GM23338 (cell line): ENCODE results near the gene DTHD1.

Experiments used
- CREB1 ChIP-seq: fragments of 250-450 bp; sonication (Bioruptor Pico); IDR thresholded peaks from 2 replicates; pipeline ENCODE4 v1.5.0; 2020; ENCODE audit warnings: low read depth, mild to moderate bottlenecking, moderate library complexity
- CTCF ChIP-seq, 2 experiments: fragments of 200-600 bp in 1 of 2; sonication (generic) in 1 of 2; conservative IDR thresholded peaks; 2 replicates each; pipeline versions ENCODE4 v1.5.1 to v1.6.1; 2016 to 2017; ENCODE audit warnings: antibody characterized with exemption in 2 of 2, low read depth in 2 of 2, mild to moderate bottlenecking in 2 of 2, moderate library complexity in 1 of 2
- ETS1 ChIP-seq: IDR thresholded peaks from 2 replicates; pipeline ENCODE4 v1.6.1; 2016; ENCODE audit warnings: antibody characterized with exemption
- EZH2 ChIP-seq: fragments of 200-600 bp; sonication (generic); IDR thresholded peaks from one replicate; pipeline ENCODE4 v1.8.0; 2017; ENCODE audit warnings: antibody characterized with exemption, mild to moderate bottlenecking, low read depth; ENCODE audit not compliant: unreplicated experiment
- EZH2phosphoT487 ChIP-seq: fragments of 200-600 bp; sonication (generic); IDR thresholded peaks from one replicate; pipeline ENCODE4 v1.8.1; 2018; ENCODE audit warnings: antibody characterized with exemption; ENCODE audit not compliant: unreplicated experiment
- JUNB ChIP-seq: IDR thresholded peaks from one replicate; pipeline ENCODE4 v1.6.1; 2016; ENCODE audit warnings: antibody characterized with exemption; ENCODE audit not compliant: unreplicated experiment
- NANOG ChIP-seq: IDR thresholded peaks from 2 replicates; pipeline ENCODE4 v1.6.1; 2016; ENCODE audit warnings: antibody characterized with exemption, borderline replicate concordance
- POLR2AphosphoS5 ChIP-seq: IDR thresholded peaks from 2 replicates; pipeline ENCODE4 v1.6.1; 2016; ENCODE audit warnings: antibody characterized with exemption, low read depth
- REST ChIP-seq: IDR thresholded peaks from one replicate; pipeline ENCODE4 v1.6.1; 2018; ENCODE audit warnings: antibody characterized with exemption; ENCODE audit not compliant: unreplicated experiment
- STAT1 ChIP-seq: IDR thresholded peaks from one replicate; pipeline ENCODE4 v1.6.1; 2016; ENCODE audit warnings: antibody characterized with exemption; ENCODE audit not compliant: unreplicated experiment
- ZNF462 ChIP-seq: fragments of 250-450 bp; sonication (Bioruptor Pico); IDR thresholded peaks from 2 replicates; pipeline ENCODE4 v1.5.0; 2020; ENCODE audit warnings: mild to moderate bottlenecking, moderate library complexity

GRCh38 chr4:36243355-36244256 is 37.8 kb upstream of the DTHD1 start:
- TF ChIP-seq CTCF (conservative IDR thresholded peaks at IDR 0.05; ENCODE audit: low read depth in 2 of 2) (no peak), EZH2phosphoT487 (no peak), REST (no peak), POLR2AphosphoS5 (no peak), CREB1 (CRISPR knock-in tag) (no peak), EZH2 (peak; percentile 15), JUNB (no peak), ETS1 (no peak), STAT1 (no peak), ZNF462 (CRISPR knock-in tag) (no peak), NANOG (no peak)
